ENCODE data around the gene TACC2. TPM values are rescaled to one million over a fixed set of nuclear protein-coding genes. Genes with fewer than 3 reads are reported as not detected.

The TACC2 gene
- total RNA-seq, 1 donor from 2014 or later: 76.4 TPM

- Histone ChIP-seq H3K36me3 (no peaks in the 10 kb centered on the region), H3K4me1 (peaks cover 8% of the 10 kb centered on the region), H3K27ac (peak overlapping the region; percentile 66), H3K4me3 (no peak overlapping the region), H3K9me3 (no peaks in the 10 kb centered on the region), H3K27me3 (no peaks in the 10 kb centered on the region)
- intact Hi-C loops (cut with DNase I): no loop called here
- TF ChIP-seq POLR2A (IDR thresholded peaks at IDR 0.05) (no peak), POLR2AphosphoS5 (IDR thresholded peaks at IDR 0.05; ENCODE audit: insufficient read depth in 1 of 2, low read depth in 1 of 2) (no peak), CTCF (IDR thresholded peaks at IDR 0.05) (no peak)
- no peak for DNase-seq (ENCODE audit: extremely low spot score in 2 of 2)
These were observed 95.5 kb downstream of the TACC2 start for GRCh38 chr10:122084286-122085041.

- TF ChIP-seq POLR2AphosphoS5 (IDR thresholded peaks at IDR 0.05; ENCODE audit: insufficient read depth in 1 of 2, low read depth in 1 of 2): peak; percentile 44 to 67
- no peak for TF ChIP-seq CTCF (IDR thresholded peaks at IDR 0.05)
- peak in 1 of 2 donors; percentile 90 for DNase-seq (ENCODE audit: extremely low spot score in 2 of 2)
- Histone ChIP-seq H3K4me3 (no peak overlapping the region), H3K4me1 (peaks cover 8% of the 10 kb centered on the region), H3K27me3 (no peaks in the 10 kb centered on the region), H3K27ac (peak overlapping the region; percentile 66), H3K36me3 (no peaks in the 10 kb centered on the region), H3K9me3 (no peaks in the 10 kb centered on the region)
- intact Hi-C loops (cut with DNase I): no loop called here
These were observed 96.5 kb downstream of the TACC2 start for GRCh38 chr10:122085423-122085911.

GRCh38 chr10:122086416-122087240 is 97.7 kb downstream of the TACC2 start:
- H3K4me1 ChIP-seq: peaks cover 8% of the 10 kb centered on the region
- no peaks in the 10 kb centered on the region for H3K36me3 ChIP-seq

GRCh38 chr10:122087436-122087835 is 98.5 kb downstream of the TACC2 start:
- DNase-seq (ENCODE audit: extremely low spot score in 2 of 2): no peak
- TF ChIP-seq POLR2A (IDR thresholded peaks at IDR 0.05) (no peak), POLR2AphosphoS5 (IDR thresholded peaks at IDR 0.05; ENCODE audit: insufficient read depth in 1 of 2, low read depth in 1 of 2) (peak in 1 of 2 donors; percentile 12), CTCF (IDR thresholded peaks at IDR 0.05) (no peak)
- Histone ChIP-seq H3K9me3 (no peaks in the 10 kb centered on the region), H3K4me3 (no peak overlapping the region), H3K27ac (peak overlapping the region; percentile 66), H3K36me3 (no peaks in the 10 kb centered on the region), H3K27me3 (no peaks in the 10 kb centered on the region), H3K4me1 (peaks cover 8% of the 10 kb centered on the region)
- intact Hi-C loops (cut with DNase I): no loop called here

More at GRCh38 chr10:122086416-122087240, 97.7 kb downstream of the TACC2 start:
- Histone ChIP-seq H3K27me3 (no peaks in the 10 kb centered on the region), H3K4me3 (no peak overlapping the region), H3K27ac (peak overlapping the region; percentile 66), H3K9me3 (no peaks in the 10 kb centered on the region)
- DNase-seq (ENCODE audit: extremely low spot score in 2 of 2): no peak
- TF ChIP-seq POLR2A (IDR thresholded peaks at IDR 0.05) (no peak), POLR2AphosphoS5 (IDR thresholded peaks at IDR 0.05; ENCODE audit: insufficient read depth in 1 of 2, low read depth in 1 of 2) (no peak), CTCF (IDR thresholded peaks at IDR 0.05) (no peak)
- intact Hi-C loops (cut with DNase I): no loop called here

All from vagina (tissue), 2 donors.